Endodermal cell (in vitro differentiated cells): ENCODE measurements around the gene KCNS3. TPM values are rescaled to one million over a fixed set of nuclear protein-coding genes. Genes with fewer than 3 reads are reported as not detected.

ENCODE experiments used
- DNase-seq: peaks from one replicate; pipeline ENCODE4 v3.0.0-alpha.2; 2017
- H3K27ac ChIP-seq: 2 replicates; pipeline ENCODE4 v1.5.1; 2013; ENCODE audit warnings: mild to moderate bottlenecking, low read depth, low read length, moderate library complexity
- H3K27me3 ChIP-seq: 2 replicates; pipeline ENCODE4 v1.6.1; 2013; ENCODE audit warnings: mild to moderate bottlenecking, low read length, moderate library complexity; ENCODE audit not compliant: insufficient read depth, control insufficient read depth, poor library complexity, severe bottlenecking
- H3K36me3 ChIP-seq: 2 replicates; pipeline ENCODE4 v1.7.0; 2013; ENCODE audit warnings: mild to moderate bottlenecking, low read length, moderate library complexity; ENCODE audit not compliant: control insufficient read depth, insufficient read depth
- H3K4me1 ChIP-seq: one replicate; pipeline ENCODE4 v1.7.0; 2013; ENCODE audit warnings: low read length; ENCODE audit not compliant: control insufficient read depth, insufficient read depth
- H3K4me3 ChIP-seq: 2 replicates; pipeline ENCODE4 v1.5.1; 2013; ENCODE audit warnings: mild to moderate bottlenecking, low read length, moderate library complexity
- H3K9ac ChIP-seq: 2 replicates; pipeline ENCODE4 v1.6.1; 2013; ENCODE audit warnings: mild to moderate bottlenecking, low read length, moderate library complexity; ENCODE audit not compliant: poor library complexity, severe bottlenecking; ENCODE audit errors: extremely low read depth
- H3K9me3 ChIP-seq: 2 replicates; pipeline ENCODE4 v1.6.1; 2013; ENCODE audit warnings: mild to moderate bottlenecking, low read length, moderate library complexity; ENCODE audit not compliant: control insufficient read depth
- H3K27ac Mint-ChIP-seq: 2 replicates; pipeline ENCODE4 v1.8.0; 2020; ENCODE audit warnings: mixed read lengths
- H3K27me3 Mint-ChIP-seq: 2 replicates; pipeline ENCODE4 v1.8.0; 2021; ENCODE audit warnings: mild to moderate bottlenecking, mixed read lengths; ENCODE audit not compliant: insufficient read depth
- H3K36me3 Mint-ChIP-seq: 2 replicates; pipeline ENCODE4 v1.8.0; 2020; ENCODE audit warnings: low read depth, mixed read lengths
- H3K4me1 Mint-ChIP-seq: 2 replicates; pipeline ENCODE4 v1.8.0; 2020; ENCODE audit warnings: mixed read lengths
- H3K4me3 Mint-ChIP-seq: 2 replicates; pipeline ENCODE4 v1.8.0; 2020; ENCODE audit warnings: mild to moderate bottlenecking, moderate library complexity, mixed read lengths
- H3K9me3 Mint-ChIP-seq: 2 replicates; pipeline ENCODE4 v1.8.0; 2020; ENCODE audit warnings: mild to moderate bottlenecking, mixed read lengths
- WGBS, 2 experiments: methylation state at CpG; one replicate each; pipeline versions ENCODE4 v1.1.5 to v1.1.7; 2013; ENCODE audit warnings: missing lambda C conversion rate in 2 of 2, mixed read lengths in 1 of 2; ENCODE audit not compliant: insufficient coverage in 1 of 2, insufficient read length in 1 of 2; 5-methylcytosine and 5-hydroxymethylcytosine counted together
- total RNA-seq, 2 donors: library from RNA; stranded (reverse); fragmentation: NEBNext Ultra II Directional in 1 of 2; extraction: Animal tissue kit (Norgen Biotek cat#: 25700) in 1 of 2; gene quantifications; 2 replicates in 1 of 2; 3 replicates in 1 of 2; pipeline ENCODE4 v1.2.1, GENCODE V29; 2021
- TF ChIP-seq, protein P1 (sequence below): fragments of 200-600 bp; sonication (generic); conservative IDR thresholded peaks from 2 replicates; pipeline ENCODE4 v1.5.0; 2021; ENCODE audit warnings: antibody characterized with exemption, mild to moderate bottlenecking

Gene KCNS3
- total RNA-seq, 2 donors from 2014 or later = 10.7 to 11.1 TPM

DNA sequence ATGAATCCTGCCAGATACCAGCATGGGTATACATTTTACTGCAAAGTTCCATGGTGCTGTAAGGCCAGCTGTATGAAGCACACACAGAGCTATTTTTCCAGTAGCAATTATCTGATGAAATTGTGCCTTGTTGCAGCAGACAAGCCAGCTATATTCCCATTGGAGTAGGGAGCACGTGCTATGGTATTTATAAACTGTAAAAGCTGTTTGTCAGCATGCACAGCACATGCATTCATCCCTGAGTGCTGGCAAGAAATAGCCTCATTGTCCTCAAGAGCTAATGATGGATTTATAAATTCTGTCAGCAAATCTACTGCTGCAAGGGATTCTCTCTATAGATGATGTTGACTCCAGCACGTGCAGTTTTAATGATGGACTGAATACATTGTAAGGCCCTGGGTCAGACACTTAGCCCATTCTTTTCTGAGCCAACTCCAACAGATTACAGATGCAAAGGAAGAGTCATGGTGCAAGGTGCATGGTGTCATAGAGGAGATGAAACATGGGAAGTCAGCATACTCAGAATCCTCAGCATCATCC lies 61.7 kb downstream of the KCNS3 start:
- H3K9me3 Mint-ChIP-seq = peaks cover 14% of the 10 kb centered on the region
- 88 to 96% methylated on average over 2 of the region's 2 CpGs for WGBS, 2 experiments
- H3K27ac Mint-ChIP-seq = no peak overlapping the region
- no peaks in the 10 kb centered on the region for H3K4me1 ChIP-seq
- no peaks in the 10 kb centered on the region for H3K36me3 ChIP-seq
- H3K4me3 ChIP-seq = no peak overlapping the region
- H3K27me3 ChIP-seq = no peaks in the 10 kb centered on the region
- H3K27me3 Mint-ChIP-seq = no peaks in the 10 kb centered on the region
- H3K4me1 Mint-ChIP-seq = peaks cover 22% of the 10 kb centered on the region
- peaks cover 5% of the 10 kb centered on the region for H3K36me3 Mint-ChIP-seq
- peaks cover 15% of the 10 kb centered on the region for H3K9me3 ChIP-seq
- TF ChIP-seq, protein P1, sequence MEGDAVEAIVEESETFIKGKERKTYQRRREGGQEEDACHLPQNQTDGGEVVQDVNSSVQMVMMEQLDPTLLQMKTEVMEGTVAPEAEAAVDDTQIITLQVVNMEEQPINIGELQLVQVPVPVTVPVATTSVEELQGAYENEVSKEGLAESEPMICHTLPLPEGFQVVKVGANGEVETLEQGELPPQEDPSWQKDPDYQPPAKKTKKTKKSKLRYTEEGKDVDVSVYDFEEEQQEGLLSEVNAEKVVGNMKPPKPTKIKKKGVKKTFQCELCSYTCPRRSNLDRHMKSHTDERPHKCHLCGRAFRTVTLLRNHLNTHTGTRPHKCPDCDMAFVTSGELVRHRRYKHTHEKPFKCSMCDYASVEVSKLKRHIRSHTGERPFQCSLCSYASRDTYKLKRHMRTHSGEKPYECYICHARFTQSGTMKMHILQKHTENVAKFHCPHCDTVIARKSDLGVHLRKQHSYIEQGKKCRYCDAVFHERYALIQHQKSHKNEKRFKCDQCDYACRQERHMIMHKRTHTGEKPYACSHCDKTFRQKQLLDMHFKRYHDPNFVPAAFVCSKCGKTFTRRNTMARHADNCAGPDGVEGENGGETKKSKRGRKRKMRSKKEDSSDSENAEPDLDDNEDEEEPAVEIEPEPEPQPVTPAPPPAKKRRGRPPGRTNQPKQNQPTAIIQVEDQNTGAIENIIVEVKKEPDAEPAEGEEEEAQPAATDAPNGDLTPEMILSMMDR = no peak
- H3K4me3 Mint-ChIP-seq = no peak overlapping the region
- no peak overlapping the region for H3K27ac ChIP-seq
- no peak for DNase-seq
- no peak overlapping the region for H3K9ac ChIP-seq

DNA sequence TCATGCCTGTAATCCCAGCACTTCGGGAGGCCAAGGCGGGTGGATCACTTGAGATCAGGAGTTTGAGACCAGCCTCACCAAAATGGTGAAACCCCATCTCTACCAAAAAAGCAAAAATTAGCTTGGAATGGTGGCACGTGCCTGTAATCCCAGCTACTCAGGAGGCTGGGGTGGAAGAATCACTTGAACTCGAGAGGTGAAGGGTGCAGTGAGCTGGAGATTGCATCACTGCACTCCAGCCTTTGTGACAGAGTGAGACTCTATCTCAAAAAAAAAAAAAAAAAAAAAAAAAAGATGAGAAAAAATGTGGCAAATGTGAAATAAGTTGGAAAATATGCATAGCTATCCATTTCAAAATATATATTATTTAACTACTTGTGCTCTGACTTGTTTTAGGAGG lies 65.0 kb downstream of the KCNS3 start:
- Histone ChIP-seq H3K27ac (no peak overlapping the region), H3K4me1 (no peaks in the 10 kb centered on the region), H3K4me3 (no peak overlapping the region), H3K9ac (no peak overlapping the region), H3K9me3 (peaks cover 4% of the 10 kb centered on the region), H3K36me3 (no peaks in the 10 kb centered on the region), H3K27me3 (no peaks in the 10 kb centered on the region)
- TF ChIP-seq, protein P1 = no peak
- 83 to 94% methylated on average over 2 to 4 of the region's 4 CpGs for WGBS, 2 experiments
- peaks cover 16% of the 10 kb centered on the region for H3K4me1 Mint-ChIP-seq
- H3K4me3 Mint-ChIP-seq = no peak overlapping the region
- H3K27ac Mint-ChIP-seq = no peak overlapping the region
- no peaks in the 10 kb centered on the region for H3K27me3 Mint-ChIP-seq
- peaks cover 4% of the 10 kb centered on the region for H3K36me3 Mint-ChIP-seq
- DNase-seq = no peak
- peaks cover 4% of the 10 kb centered on the region for H3K9me3 Mint-ChIP-seq

DNA sequence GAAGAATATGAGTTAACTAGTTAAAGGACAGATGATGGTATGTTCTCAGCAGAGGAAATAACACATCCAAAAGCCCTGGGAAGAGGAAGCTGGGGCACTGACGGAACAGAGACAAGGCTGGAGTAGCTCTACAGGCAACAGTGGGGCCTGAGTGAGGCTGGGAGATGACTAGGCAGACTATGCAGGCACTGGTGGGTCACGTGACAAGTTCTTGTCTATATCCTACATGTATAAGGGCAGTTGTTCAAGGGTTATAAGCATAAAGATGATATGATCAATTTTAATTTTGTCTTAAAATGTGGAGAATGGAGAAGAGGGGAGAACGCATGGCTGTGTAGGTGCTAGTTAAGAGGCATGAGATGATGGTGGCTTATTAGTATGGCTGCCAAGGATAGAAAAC lies 68.6 kb downstream of the KCNS3 start:
- H3K4me1 ChIP-seq = no peaks in the 10 kb centered on the region
- DNase-seq = no peak
- 89 to 100% methylated on average over 3 of the region's 3 CpGs for WGBS, 2 experiments

More for the DNA sequence above, 68.6 kb downstream of the KCNS3 start:
- Mint-ChIP-seq H3K4me1 (peaks cover 16% of the 10 kb centered on the region), H3K27ac (no peak overlapping the region), H3K4me3 (no peak overlapping the region), H3K36me3 (no peaks in the 10 kb centered on the region), H3K27me3 (no peaks in the 10 kb centered on the region), H3K9me3 (no peaks in the 10 kb centered on the region)
- Histone ChIP-seq H3K27me3 (no peaks in the 10 kb centered on the region), H3K4me3 (no peak overlapping the region), H3K36me3 (no peaks in the 10 kb centered on the region), H3K9ac (no peak overlapping the region), H3K9me3 (no peaks in the 10 kb centered on the region), H3K27ac (no peak overlapping the region)
- TF ChIP-seq, protein P1 = no peak
